Measurements from ENCODE around the gene LPCAT1. TPM values are rescaled to one million over a fixed set of nuclear protein-coding genes. Genes with fewer than 3 reads are reported as not detected.
A peak's percentile ranks its signal among the peaks of the same experiment; 100 is the strongest.

The LPCAT1 gene
- total and polyA plus RNA-seq, 2 experiments from 2014 or later = 78.0 to 255 TPM

DNA sequence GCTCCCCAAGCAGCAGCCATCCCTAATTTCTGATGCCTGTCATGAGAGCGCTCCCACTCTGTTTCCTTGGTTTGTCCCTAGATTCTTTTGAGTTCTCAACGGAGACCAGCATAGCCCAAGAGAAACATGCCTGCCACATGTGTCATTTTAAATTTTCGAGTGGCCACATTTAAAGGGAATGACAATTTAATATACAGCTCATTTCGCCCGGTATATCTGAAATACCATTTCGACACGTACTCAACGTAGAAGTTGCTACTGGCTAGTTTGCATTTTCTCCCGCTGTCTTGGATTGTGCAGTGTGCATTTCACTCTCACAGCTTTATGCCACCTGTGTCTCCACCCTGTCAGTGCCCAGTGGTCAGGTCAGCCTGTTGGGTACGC is 21.0 kb downstream of the LPCAT1 start:
- H3K36me3 ChIP-seq (ENCODE audit: insufficient read depth) = 0 out of 2 replicates have a peak, but pooled peaks cover 5% of the 10 kb centered on the region
- no peaks in the 10 kb centered on the region for H3K27me3 ChIP-seq (ENCODE audit: insufficient read depth)
- peaks cover 99% of the 10 kb centered on the region for H3K79me2 ChIP-seq (replicated peaks; ENCODE audit: insufficient read depth)
- no peaks in the 10 kb centered on the region for H3K9me3 Mint-ChIP-seq
- H3K4me2 ChIP-seq = no peak overlapping the region; the same call in 1 of the 2 replicates
- H3K27ac Mint-ChIP-seq = 0 out of 2 replicates have a peak overlapping the region, but pooled peaks have one; percentile 61
- H4K20me1 ChIP-seq (replicated peaks; ENCODE audit: insufficient read depth) = peaks cover 48% of the 10 kb centered on the region
- no peak overlapping the region for H3K4me3 Mint-ChIP-seq
- H3K4me1 ChIP-seq (ENCODE audit: insufficient read depth) = peaks cover 34% of the 10 kb centered on the region
- no peaks in the 10 kb centered on the region for H3K9me2 ChIP-seq (ENCODE audit: insufficient read depth)
- peaks cover 16% of the 10 kb centered on the region for H3F3A ChIP-seq (replicated peaks; ENCODE audit: low read depth)
- no peak for ATAC-seq
- H3K27ac ChIP-seq (ENCODE audit: low read depth) = 0 out of 2 replicates have a peak overlapping the region, but pooled peaks have one; percentile 66
- H3K4me1 Mint-ChIP-seq = peaks cover 48% of the 10 kb centered on the region
- H3K36me3 Mint-ChIP-seq (ENCODE audit: low read depth) = peaks cover 35% of the 10 kb centered on the region
- TF ChIP-seq, protein P1, sequence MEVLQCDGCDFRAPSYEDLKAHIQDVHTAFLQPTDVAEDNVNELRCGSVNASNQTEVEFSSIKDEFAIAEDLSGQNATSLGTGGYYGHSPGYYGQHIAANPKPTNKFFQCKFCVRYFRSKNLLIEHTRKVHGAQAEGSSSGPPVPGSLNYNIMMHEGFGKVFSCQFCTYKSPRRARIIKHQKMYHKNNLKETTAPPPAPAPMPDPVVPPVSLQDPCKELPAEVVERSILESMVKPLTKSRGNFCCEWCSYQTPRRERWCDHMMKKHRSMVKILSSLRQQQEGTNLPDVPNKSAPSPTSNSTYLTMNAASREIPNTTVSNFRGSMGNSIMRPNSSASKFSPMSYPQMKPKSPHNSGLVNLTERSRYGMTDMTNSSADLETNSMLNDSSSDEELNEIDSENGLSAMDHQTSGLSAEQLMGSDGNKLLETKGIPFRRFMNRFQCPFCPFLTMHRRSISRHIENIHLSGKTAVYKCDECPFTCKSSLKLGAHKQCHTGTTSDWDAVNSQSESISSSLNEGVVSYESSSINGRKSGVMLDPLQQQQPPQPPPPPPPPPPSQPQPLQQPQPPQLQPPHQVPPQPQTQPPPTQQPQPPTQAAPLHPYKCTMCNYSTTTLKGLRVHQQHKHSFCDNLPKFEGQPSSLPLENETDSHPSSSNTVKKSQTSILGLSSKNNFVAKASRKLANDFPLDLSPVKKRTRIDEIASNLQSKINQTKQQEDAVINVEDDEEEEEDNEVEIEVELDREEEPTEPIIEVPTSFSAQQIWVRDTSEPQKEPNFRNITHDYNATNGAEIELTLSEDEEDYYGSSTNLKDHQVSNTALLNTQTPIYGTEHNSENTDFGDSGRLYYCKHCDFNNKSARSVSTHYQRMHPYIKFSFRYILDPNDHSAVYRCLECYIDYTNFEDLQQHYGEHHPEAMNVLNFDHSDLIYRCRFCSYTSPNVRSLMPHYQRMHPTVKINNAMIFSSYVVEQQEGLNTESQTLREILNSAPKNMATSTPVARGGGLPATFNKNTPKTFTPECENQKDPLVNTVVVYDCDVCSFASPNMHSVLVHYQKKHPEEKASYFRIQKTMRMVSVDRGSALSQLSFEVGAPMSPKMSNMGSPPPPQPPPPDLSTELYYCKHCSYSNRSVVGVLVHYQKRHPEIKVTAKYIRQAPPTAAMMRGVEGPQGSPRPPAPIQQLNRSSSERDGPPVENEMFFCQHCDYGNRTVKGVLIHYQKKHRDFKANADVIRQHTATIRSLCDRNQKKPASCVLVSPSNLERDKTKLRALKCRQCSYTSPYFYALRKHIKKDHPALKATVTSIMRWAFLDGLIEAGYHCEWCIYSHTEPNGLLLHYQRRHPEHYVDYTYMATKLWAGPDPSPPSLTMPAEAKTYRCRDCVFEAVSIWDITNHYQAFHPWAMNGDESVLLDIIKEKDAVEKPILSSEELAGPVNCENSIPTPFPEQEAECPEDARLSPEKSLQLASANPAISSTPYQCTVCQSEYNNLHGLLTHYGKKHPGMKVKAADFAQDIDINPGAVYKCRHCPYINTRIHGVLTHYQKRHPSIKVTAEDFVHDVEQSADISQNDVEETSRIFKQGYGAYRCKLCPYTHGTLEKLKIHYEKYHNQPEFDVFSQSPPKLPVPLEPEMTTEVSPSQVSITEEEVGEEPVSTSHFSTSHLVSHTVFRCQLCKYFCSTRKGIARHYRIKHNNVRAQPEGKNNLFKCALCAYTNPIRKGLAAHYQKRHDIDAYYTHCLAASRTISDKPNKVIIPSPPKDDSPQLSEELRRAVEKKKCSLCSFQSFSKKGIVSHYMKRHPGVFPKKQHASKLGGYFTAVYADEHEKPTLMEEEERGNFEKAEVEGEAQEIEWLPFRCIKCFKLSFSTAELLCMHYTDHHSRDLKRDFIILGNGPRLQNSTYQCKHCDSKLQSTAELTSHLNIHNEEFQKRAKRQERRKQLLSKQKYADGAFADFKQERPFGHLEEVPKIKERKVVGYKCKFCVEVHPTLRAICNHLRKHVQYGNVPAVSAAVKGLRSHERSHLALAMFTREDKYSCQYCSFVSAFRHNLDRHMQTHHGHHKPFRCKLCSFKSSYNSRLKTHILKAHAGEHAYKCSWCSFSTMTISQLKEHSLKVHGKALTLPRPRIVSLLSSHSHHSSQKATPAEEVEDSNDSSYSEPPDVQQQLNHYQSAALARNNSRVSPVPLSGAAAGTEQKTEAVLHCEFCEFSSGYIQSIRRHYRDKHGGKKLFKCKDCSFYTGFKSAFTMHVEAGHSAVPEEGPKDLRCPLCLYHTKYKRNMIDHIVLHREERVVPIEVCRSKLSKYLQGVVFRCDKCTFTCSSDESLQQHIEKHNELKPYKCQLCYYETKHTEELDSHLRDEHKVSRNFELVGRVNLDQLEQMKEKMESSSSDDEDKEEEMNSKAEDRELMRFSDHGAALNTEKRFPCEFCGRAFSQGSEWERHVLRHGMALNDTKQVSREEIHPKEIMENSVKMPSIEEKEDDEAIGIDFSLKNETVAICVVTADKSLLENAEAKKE (CRISPR knock-in tag; IDR thresholded peaks at IDR 0.05) = no peak
- TF ChIP-seq CREB1 (CRISPR knock-in tag; IDR thresholded peaks at IDR 0.05; ENCODE audit: low read depth) = no peak
- no peak for TF ChIP-seq JUNB (IDR thresholded peaks at IDR 0.05; ENCODE audit: unreplicated experiment)
- TF ChIP-seq STAT1 (IDR thresholded peaks at IDR 0.05; ENCODE audit: unreplicated experiment) = no peak
- TF ChIP-seq EZH2 (IDR thresholded peaks at IDR 0.05; ENCODE audit: low read depth, unreplicated experiment) = no peak
- TF ChIP-seq ZNF331 (CRISPR knock-in tag; IDR thresholded peaks at IDR 0.05; ENCODE audit: low read depth) = no peak
- TF ChIP-seq, protein P2, sequence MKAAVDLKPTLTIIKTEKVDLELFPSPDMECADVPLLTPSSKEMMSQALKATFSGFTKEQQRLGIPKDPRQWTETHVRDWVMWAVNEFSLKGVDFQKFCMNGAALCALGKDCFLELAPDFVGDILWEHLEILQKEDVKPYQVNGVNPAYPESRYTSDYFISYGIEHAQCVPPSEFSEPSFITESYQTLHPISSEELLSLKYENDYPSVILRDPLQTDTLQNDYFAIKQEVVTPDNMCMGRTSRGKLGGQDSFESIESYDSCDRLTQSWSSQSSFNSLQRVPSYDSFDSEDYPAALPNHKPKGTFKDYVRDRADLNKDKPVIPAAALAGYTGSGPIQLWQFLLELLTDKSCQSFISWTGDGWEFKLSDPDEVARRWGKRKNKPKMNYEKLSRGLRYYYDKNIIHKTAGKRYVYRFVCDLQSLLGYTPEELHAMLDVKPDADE (IDR thresholded peaks at IDR 0.05) = no peak
- no peak for TF ChIP-seq NANOG (IDR thresholded peaks at IDR 0.05; ENCODE audit: borderline replicate concordance)
- TF ChIP-seq EZH2phosphoT487 (IDR thresholded peaks at IDR 0.05; ENCODE audit: unreplicated experiment) = no peak
- no peak for TF ChIP-seq POLR2AphosphoS5 (IDR thresholded peaks at IDR 0.05; ENCODE audit: low read depth)
- TF ChIP-seq, protein P3, sequence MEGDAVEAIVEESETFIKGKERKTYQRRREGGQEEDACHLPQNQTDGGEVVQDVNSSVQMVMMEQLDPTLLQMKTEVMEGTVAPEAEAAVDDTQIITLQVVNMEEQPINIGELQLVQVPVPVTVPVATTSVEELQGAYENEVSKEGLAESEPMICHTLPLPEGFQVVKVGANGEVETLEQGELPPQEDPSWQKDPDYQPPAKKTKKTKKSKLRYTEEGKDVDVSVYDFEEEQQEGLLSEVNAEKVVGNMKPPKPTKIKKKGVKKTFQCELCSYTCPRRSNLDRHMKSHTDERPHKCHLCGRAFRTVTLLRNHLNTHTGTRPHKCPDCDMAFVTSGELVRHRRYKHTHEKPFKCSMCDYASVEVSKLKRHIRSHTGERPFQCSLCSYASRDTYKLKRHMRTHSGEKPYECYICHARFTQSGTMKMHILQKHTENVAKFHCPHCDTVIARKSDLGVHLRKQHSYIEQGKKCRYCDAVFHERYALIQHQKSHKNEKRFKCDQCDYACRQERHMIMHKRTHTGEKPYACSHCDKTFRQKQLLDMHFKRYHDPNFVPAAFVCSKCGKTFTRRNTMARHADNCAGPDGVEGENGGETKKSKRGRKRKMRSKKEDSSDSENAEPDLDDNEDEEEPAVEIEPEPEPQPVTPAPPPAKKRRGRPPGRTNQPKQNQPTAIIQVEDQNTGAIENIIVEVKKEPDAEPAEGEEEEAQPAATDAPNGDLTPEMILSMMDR (conservative IDR thresholded peaks at IDR 0.05; ENCODE audit: low read depth in 2 of 2) = no peak
- TF ChIP-seq, protein P4, sequence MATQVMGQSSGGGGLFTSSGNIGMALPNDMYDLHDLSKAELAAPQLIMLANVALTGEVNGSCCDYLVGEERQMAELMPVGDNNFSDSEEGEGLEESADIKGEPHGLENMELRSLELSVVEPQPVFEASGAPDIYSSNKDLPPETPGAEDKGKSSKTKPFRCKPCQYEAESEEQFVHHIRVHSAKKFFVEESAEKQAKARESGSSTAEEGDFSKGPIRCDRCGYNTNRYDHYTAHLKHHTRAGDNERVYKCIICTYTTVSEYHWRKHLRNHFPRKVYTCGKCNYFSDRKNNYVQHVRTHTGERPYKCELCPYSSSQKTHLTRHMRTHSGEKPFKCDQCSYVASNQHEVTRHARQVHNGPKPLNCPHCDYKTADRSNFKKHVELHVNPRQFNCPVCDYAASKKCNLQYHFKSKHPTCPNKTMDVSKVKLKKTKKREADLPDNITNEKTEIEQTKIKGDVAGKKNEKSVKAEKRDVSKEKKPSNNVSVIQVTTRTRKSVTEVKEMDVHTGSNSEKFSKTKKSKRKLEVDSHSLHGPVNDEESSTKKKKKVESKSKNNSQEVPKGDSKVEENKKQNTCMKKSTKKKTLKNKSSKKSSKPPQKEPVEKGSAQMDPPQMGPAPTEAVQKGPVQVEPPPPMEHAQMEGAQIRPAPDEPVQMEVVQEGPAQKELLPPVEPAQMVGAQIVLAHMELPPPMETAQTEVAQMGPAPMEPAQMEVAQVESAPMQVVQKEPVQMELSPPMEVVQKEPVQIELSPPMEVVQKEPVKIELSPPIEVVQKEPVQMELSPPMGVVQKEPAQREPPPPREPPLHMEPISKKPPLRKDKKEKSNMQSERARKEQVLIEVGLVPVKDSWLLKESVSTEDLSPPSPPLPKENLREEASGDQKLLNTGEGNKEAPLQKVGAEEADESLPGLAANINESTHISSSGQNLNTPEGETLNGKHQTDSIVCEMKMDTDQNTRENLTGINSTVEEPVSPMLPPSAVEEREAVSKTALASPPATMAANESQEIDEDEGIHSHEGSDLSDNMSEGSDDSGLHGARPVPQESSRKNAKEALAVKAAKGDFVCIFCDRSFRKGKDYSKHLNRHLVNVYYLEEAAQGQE (IDR thresholded peaks at IDR 0.05; ENCODE audit: unreplicated experiment) = no peak
- no peak for TF ChIP-seq ZNF114 (CRISPR knock-in tag; IDR thresholded peaks at IDR 0.05)
- H3K27me3 Mint-ChIP-seq (ENCODE audit: insufficient read depth, low read depth, poor library complexity) = peaks cover 24% of the 10 kb centered on the region
- no peak for DNase-seq (ENCODE audit: low spot score)
- H2AFZ ChIP-seq = no peak overlapping the region
- H3K4me3 ChIP-seq = no peak overlapping the region

All from GM23338 (cell line).